Panc1 (cell line): ENCODE results near the gene GUCY1A2. TPM values are rescaled to one million over a fixed set of nuclear protein-coding genes. Genes with fewer than 3 reads are reported as not detected.

Source experiments
- ATAC-seq: fragments of 200-7000 bp; cut with Tn5 transposase; 2 replicates; pipeline ENCODE4 v1.9.1; 2020; ENCODE audit warnings: mild to moderate bottlenecking, moderate library complexity
- BruUV-seq: library from RNA; stranded (reverse); fragments of 400-500 nt; replicated peaks from 2 replicates; lab custom pipeline; 2021; lab: Mats Ljungman, UMichigan
- CTCF ChIA-PET: fragments of 300-600 bp; sonication (Branson Sonifier 250); formaldehyde crosslinking; loops from one replicate; lab custom pipeline; 2022; ENCODE audit warnings: antibody characterized with exemption; lab: Charles Lee
- POLR2A ChIA-PET: fragments of 300-600 bp; sonication (Branson Sonifier 250); formaldehyde crosslinking; loops from one replicate; lab custom pipeline; 2022; ENCODE audit warnings: antibody characterized with exemption; lab: Charles Lee
- DNase-seq: peaks from one replicate; pipeline ENCODE4 v3.0.0-alpha.2; 2010; ENCODE audit warnings: low read depth, low spot score
- H3K27ac ChIP-seq: 2 replicates; pipeline ENCODE4 v1.5.1; 2011; ENCODE audit warnings: mild to moderate bottlenecking, low read length, inconsistent platforms
- H3K27me3 ChIP-seq: fragments of 200-500 bp; sonication (Bioruptor generic); 2 replicates; pipeline ENCODE4 v1.6.0; 2014; ENCODE audit warnings: low read length, inconsistent platforms; ENCODE audit not compliant: control insufficient read depth, insufficient read depth
- H3K36me3 ChIP-seq: fragments of 200-500 bp; sonication (Bioruptor generic); 2 replicates; pipeline ENCODE4 v1.5.1; 2014; ENCODE audit warnings: inconsistent platforms, mild to moderate bottlenecking, low read length, moderate library complexity; ENCODE audit not compliant: control insufficient read depth, insufficient read depth
- H3K4me1 ChIP-seq: 2 replicates; pipeline ENCODE4 v1.5.1; 2011; ENCODE audit warnings: inconsistent platforms, mild to moderate bottlenecking, low read length, moderate library complexity; ENCODE audit not compliant: control insufficient read depth, insufficient read depth
- H3K4me3 ChIP-seq, 2 experiments: 2 replicates each; pipeline ENCODE4 v1.5.1; 2011 to 2012; ENCODE audit warnings: low read depth in 2 of 2, low read length in 2 of 2, mild to moderate bottlenecking in 2 of 2, inconsistent platforms in 1 of 2, moderate library complexity in 1 of 2
- H3K9me3 ChIP-seq: fragments of 200-500 bp; sonication (Bioruptor generic); 2 replicates; pipeline ENCODE4 v1.5.1; 2014; ENCODE audit warnings: low read depth, mild to moderate bottlenecking, inconsistent platforms, low read length, moderate library complexity; ENCODE audit not compliant: control insufficient read depth, insufficient read depth
- POLR2AphosphoS5 ChIP-seq: IDR thresholded peaks from 2 replicates; pipeline ENCODE4 v1.6.1; 2012; ENCODE audit warnings: mild to moderate bottlenecking, low read depth, low read length, moderate library complexity
- SIN3A ChIP-seq: IDR thresholded peaks from 2 replicates; pipeline ENCODE4 v1.6.1; 2012; ENCODE audit warnings: low read depth, mild to moderate bottlenecking, low read length, moderate library complexity, borderline replicate concordance; ENCODE audit not compliant: insufficient read depth
- TCF7L2 ChIP-seq: IDR thresholded peaks from 2 replicates; pipeline ENCODE4 v1.6.1; 2011; ENCODE audit warnings: mild to moderate bottlenecking, low read depth, low read length, inconsistent platforms
- in situ Hi-C: cut with HindIII; loops from 2 replicates; pipeline ENCODE4 v1.10.0; 2016; ENCODE audit warnings: low sequenced_read_pairs, low pct_unique_long_range_greater_than_20kb
- intact Hi-C: fragments of 100-400 bp; cut with micrococcal nuclease; formaldehyde crosslinking; loops from one replicate; pipeline ENCODE4 v1.10.0; 2022; ENCODE audit not compliant: unreplicated experiment
- total RNA-seq: library from RNA; stranded (reverse); gene quantifications from one replicate; pipeline ENCODE4 v1.2.1, GENCODE V29; 2021; ENCODE audit not compliant: unreplicated experiment
- TF ChIP-seq, protein P1 (sequence below): fragments of 450-650 bp; IDR thresholded peaks from 2 replicates; pipeline ENCODE4 v1.5.1; 2017; ENCODE audit warnings: mild to moderate bottlenecking
- TF ChIP-seq, protein P2 (sequence below), 2 experiments: IDR thresholded peaks; 2 replicates each; pipeline ENCODE4 v1.6.1; 2011 to 2012; ENCODE audit warnings: low read depth in 2 of 2, control low read depth in 1 of 2, low read length in 1 of 2, mild to moderate bottlenecking in 1 of 2, moderate library complexity in 1 of 2; ENCODE audit not compliant: insufficient read depth in 1 of 2

GUCY1A2 gene
- total RNA-seq, 1 experiment from 2014 or later, result 1.9 TPM

DNA sequence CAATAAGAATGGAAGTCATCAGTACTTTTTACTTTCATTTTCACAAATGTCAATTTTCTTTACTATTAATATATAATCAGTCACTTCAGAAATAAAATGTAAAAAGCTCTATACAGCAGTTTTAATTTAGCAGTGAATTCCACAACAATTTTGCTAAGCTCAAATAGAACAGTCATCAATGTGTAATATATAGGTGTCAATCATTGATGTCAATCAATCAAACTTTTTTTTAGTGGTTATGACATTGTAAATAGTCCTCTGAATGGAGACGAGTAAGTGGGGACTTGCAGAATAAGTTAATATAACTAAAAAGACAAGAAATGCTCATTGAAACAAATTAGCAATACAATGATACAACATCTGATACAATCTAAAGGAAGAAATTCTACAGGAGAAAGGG, 327.4 kb downstream of the GUCY1A2 start:
- no peak for DNase-seq
- no peak for TF ChIP-seq POLR2AphosphoS5
- TF ChIP-seq, protein P1, sequence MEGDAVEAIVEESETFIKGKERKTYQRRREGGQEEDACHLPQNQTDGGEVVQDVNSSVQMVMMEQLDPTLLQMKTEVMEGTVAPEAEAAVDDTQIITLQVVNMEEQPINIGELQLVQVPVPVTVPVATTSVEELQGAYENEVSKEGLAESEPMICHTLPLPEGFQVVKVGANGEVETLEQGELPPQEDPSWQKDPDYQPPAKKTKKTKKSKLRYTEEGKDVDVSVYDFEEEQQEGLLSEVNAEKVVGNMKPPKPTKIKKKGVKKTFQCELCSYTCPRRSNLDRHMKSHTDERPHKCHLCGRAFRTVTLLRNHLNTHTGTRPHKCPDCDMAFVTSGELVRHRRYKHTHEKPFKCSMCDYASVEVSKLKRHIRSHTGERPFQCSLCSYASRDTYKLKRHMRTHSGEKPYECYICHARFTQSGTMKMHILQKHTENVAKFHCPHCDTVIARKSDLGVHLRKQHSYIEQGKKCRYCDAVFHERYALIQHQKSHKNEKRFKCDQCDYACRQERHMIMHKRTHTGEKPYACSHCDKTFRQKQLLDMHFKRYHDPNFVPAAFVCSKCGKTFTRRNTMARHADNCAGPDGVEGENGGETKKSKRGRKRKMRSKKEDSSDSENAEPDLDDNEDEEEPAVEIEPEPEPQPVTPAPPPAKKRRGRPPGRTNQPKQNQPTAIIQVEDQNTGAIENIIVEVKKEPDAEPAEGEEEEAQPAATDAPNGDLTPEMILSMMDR, result no peak
- TF ChIP-seq, protein P2, sequence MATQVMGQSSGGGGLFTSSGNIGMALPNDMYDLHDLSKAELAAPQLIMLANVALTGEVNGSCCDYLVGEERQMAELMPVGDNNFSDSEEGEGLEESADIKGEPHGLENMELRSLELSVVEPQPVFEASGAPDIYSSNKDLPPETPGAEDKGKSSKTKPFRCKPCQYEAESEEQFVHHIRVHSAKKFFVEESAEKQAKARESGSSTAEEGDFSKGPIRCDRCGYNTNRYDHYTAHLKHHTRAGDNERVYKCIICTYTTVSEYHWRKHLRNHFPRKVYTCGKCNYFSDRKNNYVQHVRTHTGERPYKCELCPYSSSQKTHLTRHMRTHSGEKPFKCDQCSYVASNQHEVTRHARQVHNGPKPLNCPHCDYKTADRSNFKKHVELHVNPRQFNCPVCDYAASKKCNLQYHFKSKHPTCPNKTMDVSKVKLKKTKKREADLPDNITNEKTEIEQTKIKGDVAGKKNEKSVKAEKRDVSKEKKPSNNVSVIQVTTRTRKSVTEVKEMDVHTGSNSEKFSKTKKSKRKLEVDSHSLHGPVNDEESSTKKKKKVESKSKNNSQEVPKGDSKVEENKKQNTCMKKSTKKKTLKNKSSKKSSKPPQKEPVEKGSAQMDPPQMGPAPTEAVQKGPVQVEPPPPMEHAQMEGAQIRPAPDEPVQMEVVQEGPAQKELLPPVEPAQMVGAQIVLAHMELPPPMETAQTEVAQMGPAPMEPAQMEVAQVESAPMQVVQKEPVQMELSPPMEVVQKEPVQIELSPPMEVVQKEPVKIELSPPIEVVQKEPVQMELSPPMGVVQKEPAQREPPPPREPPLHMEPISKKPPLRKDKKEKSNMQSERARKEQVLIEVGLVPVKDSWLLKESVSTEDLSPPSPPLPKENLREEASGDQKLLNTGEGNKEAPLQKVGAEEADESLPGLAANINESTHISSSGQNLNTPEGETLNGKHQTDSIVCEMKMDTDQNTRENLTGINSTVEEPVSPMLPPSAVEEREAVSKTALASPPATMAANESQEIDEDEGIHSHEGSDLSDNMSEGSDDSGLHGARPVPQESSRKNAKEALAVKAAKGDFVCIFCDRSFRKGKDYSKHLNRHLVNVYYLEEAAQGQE (IDR thresholded peaks at IDR 0.05; ENCODE audit: insufficient read depth in 1 of 2, low read depth in 2 of 2, low read length in 1 of 2), result no peak
- TF ChIP-seq TCF7L2, result no peak
- TF ChIP-seq SIN3A, result no peak
- H3K4me3 ChIP-seq, result no peak overlapping the region
- no peaks in the 10 kb centered on the region for H3K27me3 ChIP-seq
- no TSS peak for BruUV-seq
- no peaks in the 10 kb centered on the region for H3K4me1 ChIP-seq
- peaks cover 2% of the 10 kb centered on the region; the same call in 1 of the 2 replicates for H3K9me3 ChIP-seq
- ChIA-PET POLR2A (no interaction called here), CTCF (no interaction called here)
- in situ Hi-C loops (loop anchor here (10.0 kb wide), 1 partner anchor 466 kb away; no protein-coding TSS in a partner anchor), intact Hi-C loops (loop anchor here (10.0 kb wide), 1 partner anchor 606 kb away; no protein-coding TSS in a partner anchor)
- no peaks in the 10 kb centered on the region for H3K36me3 ChIP-seq
- no peak for ATAC-seq
- H3K27ac ChIP-seq, result no peak overlapping the region

DNA sequence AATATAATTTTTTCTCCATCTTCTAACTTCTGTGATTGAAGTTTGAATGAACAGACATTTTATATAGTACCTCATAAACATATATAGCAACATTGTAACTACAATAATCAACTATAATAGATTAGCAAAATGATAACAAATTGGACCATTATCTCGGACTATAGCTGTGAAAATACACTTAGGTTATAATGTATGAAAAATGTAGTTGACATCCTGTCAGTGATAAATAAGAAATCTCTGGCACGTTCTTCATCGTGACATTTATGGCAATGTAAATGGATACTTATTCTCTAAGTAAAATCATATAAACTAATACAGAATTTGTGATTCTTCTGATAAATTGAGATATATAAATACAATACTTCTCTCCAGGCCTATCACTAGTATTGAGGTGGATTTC, 333.3 kb downstream of the GUCY1A2 start:
- H3K4me3 ChIP-seq, result no peak overlapping the region
- CTCF ChIA-PET, result no interaction called here
- intact Hi-C loops, result no loop called here
- no TSS peak for BruUV-seq
- H3K27ac ChIP-seq, result no peak overlapping the region
- in situ Hi-C loops, result no loop called here
- H3K27me3 ChIP-seq, result no peaks in the 10 kb centered on the region
- no peak for DNase-seq
- H3K36me3 ChIP-seq, result no peaks in the 10 kb centered on the region
- ATAC-seq, result no peak
- TF ChIP-seq POLR2AphosphoS5 (no peak), SIN3A (no peak), TCF7L2 (no peak)
- TF ChIP-seq, protein P2 (IDR thresholded peaks at IDR 0.05; ENCODE audit: insufficient read depth in 1 of 2, low read depth in 2 of 2, low read length in 1 of 2), result no peak
- TF ChIP-seq, protein P1, result no peak
- H3K4me1 ChIP-seq, result no peaks in the 10 kb centered on the region
- no peaks in the 10 kb centered on the region for H3K9me3 ChIP-seq
- POLR2A ChIA-PET, result no interaction called here
